Left cardiac atrium (tissue), 4 donors: Measurements from ENCODE around the gene MTMR10. TPM values are rescaled to one million over a fixed set of nuclear protein-coding genes. Genes with fewer than 3 reads are reported as not detected.
A peak's percentile ranks its signal among the peaks of the same experiment; 100 is the strongest.

Experiments used
- ATAC-seq, 2 donors: fragments of 200-7000 bp; cut with Tn5 transposase; one replicate each; pipeline ENCODE4 v1.9.1; 2020; ENCODE audit warnings: mild to moderate bottlenecking in 2 of 2, moderate library complexity in 2 of 2
- DNase-seq: peaks from one replicate; pipeline ENCODE4 v3.0.0-alpha.2; 2020
- intact Hi-C, 2 donors: fragments of 100-400 bp; cut with DNase I; formaldehyde crosslinking; loops; one replicate each; pipeline versions ENCODE4 v1.14.1 to v1.15.1; 2022 to 2023
- long read RNA-seq: library from polyadenylated mRNA; unstranded; transcript quantifications from one replicate; pipeline ENCODE4 v2.0.0, GENCODE V29; 2021
- total RNA-seq, 2 donors: library from RNA; stranded (reverse); fragmentation: NEBNext Ultra II Directional; extraction: Animal tissue kit (Norgen Biotek cat#: 25700); gene quantifications; one replicate each; pipeline ENCODE4 v1.2.1, GENCODE V29; 2021
- donor health status: DM: no; HTN: yes; CAD: no.
- donor health status: DM: no; HTN: yes; CAD: no; lungs with severe emphysema.
- donor health status: DM: yes; HTN: yes; CAD: no.
- donor health status: Dilated cardiomyopathy.

Gene MTMR10
- total RNA-seq, result 10 to 100 TPM; 15.5 to 31.1 TPM
- long read RNA-seq, full-length matches to known transcripts, result 1 of 4 reads
- long read RNA-seq, partial matches to known transcripts, result 1 of 4 reads
- long read RNA-seq, other reads (novel, unspliced or antisense), result 2 of 4 reads

DNA sequence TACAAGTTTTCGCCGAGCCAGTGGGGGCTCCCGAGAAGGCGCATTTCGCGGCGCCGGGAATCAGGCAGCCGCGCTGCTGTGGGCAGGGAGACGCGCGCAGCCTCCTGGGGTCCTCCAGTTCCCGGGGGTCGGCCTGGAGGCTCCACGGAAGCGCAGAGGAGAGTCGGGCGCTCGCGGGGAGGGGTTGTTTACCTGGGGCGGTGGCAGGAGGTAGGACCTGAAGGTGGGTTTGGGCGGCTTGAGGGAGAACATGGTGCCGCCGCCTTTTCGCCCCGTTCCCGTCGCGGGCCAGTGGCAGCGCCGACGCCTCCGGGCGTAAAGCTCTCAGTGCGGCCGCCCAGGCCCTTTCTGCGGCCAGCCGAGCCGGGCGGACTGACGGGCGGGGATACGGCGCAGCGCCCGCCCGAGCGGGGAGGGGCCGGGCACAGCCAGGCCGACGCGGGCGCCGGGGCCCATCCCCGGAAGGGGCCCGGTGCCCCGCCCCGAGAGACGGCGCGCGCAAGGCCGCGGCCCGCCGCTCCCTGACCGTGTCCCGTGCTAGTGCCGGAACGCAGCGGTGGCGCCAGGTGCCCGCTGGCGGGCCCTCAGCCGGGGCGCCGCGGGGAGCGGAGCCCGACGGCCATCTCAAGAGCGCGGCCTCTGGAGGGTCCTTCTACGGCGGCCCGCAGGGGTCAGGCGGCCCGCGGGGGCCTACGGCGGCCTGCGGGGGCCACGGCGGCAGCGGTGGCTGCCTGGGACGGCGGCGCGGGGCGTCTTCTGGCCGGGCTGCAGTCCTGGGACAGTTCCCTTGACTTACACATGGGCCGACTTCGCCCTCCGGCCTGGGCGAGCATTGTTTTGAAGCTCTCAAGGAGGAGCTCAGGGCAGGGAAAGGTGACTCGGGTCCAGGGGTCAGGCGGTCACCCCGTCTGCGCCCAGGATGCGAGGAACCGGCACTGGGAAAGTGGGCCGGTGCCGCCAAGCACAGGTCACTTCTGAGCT is at the start of gene MTMR10:
Gene MTMR10, minus strand, starts transcription at position 374 of the 981 bp plus-strand sequence. Its CDS starts 122 bp downstream, at position 252.
- intact Hi-C loops, result no loop called here
- peak; percentile 59 for DNase-seq
- ATAC-seq, result peak; percentile 97 to 99

DNA sequence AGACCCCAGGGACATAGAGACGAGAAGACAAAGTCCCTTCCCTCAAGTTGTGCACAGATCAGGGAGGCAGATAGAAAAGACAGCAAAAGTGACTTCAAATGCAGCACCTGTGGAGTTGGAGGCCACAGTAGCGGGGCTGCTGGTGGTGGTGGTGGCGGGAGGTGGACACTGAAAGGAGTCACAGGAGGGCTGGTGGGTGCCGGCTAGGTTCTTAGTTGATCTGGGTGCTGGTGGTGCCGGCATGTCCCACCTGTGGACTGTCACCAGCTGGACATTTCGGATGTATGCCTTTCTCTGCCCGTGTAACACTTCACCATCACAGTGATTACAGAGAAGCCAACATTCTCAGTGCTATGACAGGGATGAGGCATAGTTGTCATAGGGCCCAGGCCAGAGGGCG is 49.2 kb upstream of the MTMR10 start:
- intact Hi-C loops, result no loop called here
- no peak for ATAC-seq
- DNase-seq, result no peak

GRCh38 chr15:31039961-31040360 is 48.5 kb upstream of the MTMR10 start:
- no peak for ATAC-seq
- intact Hi-C loops, result no loop called here
- DNase-seq, result no peak

DNA sequence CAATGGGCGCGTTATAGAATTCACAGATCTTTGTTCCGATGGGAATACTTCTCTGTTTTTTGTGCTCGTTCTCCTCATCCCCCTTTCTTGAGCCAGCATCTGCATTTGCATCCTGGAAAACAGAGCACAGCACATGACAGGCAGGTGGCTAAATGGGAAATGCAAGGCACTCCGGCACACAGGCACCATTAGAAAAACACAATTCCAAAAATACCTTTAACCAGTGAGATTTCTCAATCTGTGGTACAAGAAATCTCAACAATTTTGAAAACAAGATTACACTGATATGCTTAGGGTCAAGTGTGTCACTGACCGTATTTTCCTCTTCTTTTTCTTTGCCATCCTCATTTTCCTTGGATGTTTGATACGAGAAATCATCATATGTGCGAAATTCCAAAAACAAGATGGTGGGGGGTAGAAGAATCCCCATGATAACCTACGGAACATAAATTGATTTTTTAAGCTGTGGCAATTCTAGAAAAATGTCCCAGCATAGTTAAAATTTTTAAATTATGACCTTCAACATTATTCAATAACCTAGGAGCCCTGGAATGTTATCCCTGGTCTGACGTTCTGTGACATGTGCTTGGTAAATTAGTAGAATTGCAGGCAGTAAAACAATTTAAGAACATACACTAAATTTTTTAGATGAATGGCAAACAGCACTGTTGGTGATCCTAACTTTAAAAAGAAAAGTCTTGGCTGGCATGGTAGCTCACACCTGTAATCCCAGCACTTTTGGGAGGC is 46.5 kb upstream of the MTMR10 start:
- DNase-seq (no peak), ATAC-seq (no peak)
- intact Hi-C loops, result no loop called here

- DNase-seq (no peak), ATAC-seq (no peak)
- intact Hi-C loops, result no loop called here
Observed at GRCh38 chr15:31036783-31037182, 45.4 kb upstream of the MTMR10 start.

DNA sequence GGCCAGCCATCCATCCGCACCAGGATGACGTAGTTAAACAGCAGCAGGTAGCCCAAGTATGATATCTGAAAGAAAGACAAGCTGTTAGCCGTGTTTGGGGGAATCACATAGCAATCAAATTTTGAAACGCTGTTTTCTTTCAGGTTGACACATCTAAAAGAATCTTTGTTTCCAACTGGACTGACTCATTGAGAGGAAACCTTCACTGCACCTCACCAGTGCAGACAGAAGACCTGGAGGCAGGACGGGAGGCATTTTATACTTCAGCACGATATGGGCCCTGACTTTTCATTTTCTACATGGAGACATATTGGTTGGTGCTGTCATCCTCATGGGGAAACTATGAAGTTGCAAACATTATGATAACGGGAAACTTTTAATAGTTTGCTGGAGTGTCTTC is 44.2 kb upstream of the MTMR10 start:
- intact Hi-C loops, result no loop called here
- DNase-seq (no peak), ATAC-seq (no peak)

DNA sequence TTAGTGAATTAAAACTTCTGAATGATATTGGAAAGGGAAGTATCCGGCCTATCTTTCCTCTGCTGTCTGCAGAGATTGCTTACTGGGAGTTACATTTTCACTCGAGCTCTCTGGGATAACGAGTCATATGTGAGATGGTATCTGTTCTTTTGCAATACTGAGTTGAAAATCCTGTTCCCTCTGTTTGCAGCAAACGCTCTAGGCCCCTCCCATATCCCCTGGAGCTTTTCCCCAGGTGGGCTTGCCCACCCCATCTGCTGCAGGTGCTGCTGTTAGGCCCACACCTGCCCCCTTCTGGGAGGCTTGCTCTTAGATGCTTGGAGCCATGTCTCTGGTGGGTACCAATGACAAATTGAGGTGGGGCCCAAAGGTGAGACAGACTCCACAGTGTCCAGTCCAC is 42.7 kb upstream of the MTMR10 start:
- DNase-seq (no peak), ATAC-seq (no peak)
- intact Hi-C loops, result no loop called here

DNA sequence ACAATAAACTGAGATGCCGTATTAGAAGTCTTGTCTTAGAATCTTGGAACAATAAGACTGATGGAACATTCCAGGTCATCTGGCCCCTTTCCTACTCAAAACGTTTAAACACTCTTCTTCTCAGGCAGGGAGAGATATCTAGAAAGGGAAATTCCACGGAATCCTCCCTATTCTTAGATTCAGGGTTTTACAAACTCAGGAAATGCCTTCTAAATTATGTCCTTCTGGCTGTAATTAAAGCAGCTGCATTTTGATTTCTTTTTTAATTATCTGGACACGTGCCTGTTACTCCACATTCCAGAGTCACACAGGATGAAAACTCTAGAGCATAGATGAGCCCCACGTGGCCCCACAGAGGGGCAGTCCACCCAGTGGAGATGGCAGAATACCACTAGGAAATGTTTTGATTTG is 41.5 kb upstream of the MTMR10 start:
- intact Hi-C loops, result no loop called here
- ATAC-seq, result peak; percentile 51 to 65
- DNase-seq, result no peak

DNA sequence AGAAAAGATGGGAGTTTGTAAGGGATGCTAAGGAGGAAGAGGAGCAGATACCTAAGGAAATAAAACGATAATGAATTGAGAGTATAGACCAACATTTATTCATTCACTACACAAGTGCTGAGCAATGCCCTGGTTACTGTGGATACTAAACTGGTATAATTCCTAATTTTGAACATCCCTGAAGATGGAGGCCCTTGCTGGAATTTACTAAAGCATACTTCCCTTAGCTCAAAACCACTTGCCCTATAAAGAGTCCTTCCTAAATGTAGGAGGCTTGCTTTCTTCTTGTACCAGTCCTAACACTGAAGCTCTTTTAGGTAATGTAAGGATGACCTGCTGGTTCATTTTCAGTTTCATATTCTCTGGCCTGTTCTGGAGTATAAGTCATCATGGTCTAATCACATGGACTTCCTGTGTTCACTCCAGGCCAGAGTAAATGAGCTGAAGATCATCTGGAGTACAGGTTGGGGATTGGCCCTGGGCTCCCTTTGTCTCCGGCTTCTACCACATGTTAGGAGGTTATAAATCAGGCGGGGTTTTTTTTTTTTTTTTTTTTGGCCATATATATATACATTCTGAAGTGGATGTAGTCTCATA is 40.1 kb upstream of the MTMR10 start:
- ATAC-seq (peak in 1 of 2 donors; percentile 41), DNase-seq (no peak)
- intact Hi-C loops, result no loop called here

DNA sequence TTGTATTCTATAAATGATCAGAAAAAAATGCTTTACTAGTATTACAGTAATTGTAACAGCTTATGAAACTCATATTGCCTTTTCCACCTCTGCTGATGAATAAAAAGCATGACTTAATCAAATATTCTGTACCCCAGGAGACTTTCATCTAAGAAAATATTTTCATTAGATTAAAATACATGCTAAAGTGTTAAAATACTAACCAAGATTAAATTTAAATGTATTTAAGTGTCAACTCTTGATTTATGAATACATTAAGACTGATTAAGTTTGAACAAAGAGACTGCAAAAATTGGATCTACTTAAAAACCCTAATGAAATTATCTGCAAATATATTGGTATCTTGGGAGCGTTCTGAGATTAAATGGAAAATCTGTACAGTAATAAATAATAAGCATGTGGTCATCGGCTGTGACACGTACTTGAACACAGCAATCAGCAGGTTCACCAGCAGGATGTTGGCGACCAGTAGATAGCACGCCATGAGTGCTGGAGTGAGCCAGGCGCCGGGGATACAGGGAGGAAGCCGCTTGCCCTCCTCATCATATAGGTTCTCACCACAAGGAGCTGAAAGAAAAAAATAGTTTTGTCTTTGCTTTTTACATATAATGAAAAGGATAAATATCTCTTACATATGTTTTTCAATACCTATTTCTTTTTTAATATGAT is 36.6 kb upstream of the MTMR10 start:
- ATAC-seq (no peak), DNase-seq (no peak)
- intact Hi-C loops, result no loop called here

GRCh38 chr15:31025996-31026395 is 34.6 kb upstream of the MTMR10 start:
- no peak for ATAC-seq
- intact Hi-C loops, result no loop called here
- no peak for DNase-seq

DNA sequence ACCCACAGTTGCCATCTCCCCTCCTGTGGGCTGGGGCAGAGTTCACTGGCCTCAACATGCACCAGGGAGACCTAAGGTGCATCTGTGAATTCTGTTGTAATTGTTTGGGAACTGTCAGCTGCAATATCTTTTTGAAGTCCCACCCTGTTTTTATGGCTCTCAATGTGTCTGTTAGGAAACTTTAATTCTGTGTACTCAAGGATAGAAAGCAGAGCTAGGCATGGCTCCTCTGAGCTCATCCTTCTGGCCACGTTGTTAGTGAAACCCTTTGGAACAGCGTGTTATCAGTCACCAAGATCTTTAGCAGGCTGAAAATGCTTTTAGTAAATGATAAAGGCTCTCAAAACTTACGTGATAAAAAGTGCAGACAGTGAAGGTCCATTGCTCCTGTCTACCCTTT is 33.6 kb upstream of the MTMR10 start:
- intact Hi-C loops, result no loop called here
- no peak for ATAC-seq

DNA sequence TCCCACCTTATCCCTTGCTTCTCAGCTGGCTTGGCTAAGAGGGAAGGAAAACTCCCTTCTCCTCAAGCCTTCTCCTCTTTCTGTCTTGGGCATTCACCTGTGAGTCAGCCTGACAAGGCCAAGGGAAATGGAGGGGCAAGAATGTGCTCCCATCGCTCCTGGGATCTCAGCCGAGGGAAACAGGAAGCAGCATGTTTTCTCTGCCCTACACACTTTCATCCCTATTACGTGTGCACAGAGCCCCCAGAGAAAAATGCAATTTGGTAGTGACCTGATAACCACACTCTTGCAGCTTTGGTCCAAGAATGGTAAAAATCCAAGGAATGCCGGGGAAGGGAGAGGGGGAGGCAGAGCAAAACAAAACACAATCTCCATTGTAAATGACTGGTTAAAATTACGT is 32.9 kb upstream of the MTMR10 start:
- ATAC-seq, result peak; percentile 65 to 73
- intact Hi-C loops, result no loop called here

More for the DNA sequence above, 33.6 kb upstream of the MTMR10 start:
- DNase-seq, result no peak

DNA sequence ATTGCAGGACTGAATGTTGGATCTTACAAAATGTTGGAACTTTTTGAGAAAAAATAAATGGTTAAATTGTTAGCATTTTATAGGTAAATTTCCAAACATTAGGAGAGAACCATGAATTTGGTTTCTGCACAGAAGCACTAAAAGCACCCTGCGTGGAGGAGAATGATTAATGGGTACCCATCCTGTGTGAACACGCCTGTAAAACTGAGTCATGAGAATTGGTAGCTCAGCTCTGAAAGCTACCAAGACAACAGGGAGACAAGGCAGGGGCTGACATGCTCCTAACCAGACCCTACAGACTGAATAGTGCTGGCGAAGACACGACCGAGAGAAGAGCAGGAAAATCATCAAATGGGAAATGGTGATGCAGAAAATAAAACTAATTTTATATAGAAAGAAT is 32.4 kb upstream of the MTMR10 start:
- ATAC-seq (no peak), DNase-seq (no peak)
- intact Hi-C loops, result no loop called here

More for the DNA sequence above, 32.9 kb upstream of the MTMR10 start:
- peak; percentile 23 for DNase-seq

GRCh38 chr15:31021067-31021665 is 29.7 kb upstream of the MTMR10 start:
- no peak for ATAC-seq
- no peak for DNase-seq
- intact Hi-C loops, result no loop called here

DNA sequence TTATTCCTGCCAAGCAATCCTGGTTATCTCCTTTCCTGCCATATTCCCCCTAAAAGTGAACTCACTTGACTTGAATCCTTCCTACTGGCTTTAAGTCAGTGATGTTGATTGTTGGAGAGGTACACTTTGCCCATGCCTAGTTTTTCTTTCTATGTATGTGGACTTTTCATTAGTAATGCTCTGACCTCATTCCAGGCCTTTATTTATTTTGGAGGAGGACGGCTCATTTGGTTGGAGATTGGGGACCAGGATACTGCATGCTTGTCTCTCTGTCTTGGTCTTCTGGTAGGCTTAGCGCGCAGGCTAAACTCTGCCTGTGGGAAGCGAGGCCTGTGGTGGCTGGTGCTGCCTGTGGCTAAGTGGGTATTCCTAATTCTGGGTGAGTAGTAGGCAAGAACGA is 29.1 kb upstream of the MTMR10 start:
- no peak for DNase-seq

GRCh38 chr15:31019986-31020385 is 28.6 kb upstream of the MTMR10 start:
- ATAC-seq, result no peak
- intact Hi-C loops, result no loop called here
- DNase-seq, result no peak

More for the DNA sequence above, 29.1 kb upstream of the MTMR10 start:
- no peak for ATAC-seq
- intact Hi-C loops, result no loop called here

- intact Hi-C loops, result no loop called here
- no peak for DNase-seq
- no peak for ATAC-seq
Observed at GRCh38 chr15:31017311-31017710, 25.9 kb upstream of the MTMR10 start.

- ATAC-seq (no peak), DNase-seq (no peak)
- intact Hi-C loops, result no loop called here
Observed at GRCh38 chr15:31016446-31016915, 25.1 kb upstream of the MTMR10 start.
